ENCODE data around the gene VWC2. TPM values are rescaled to one million over a fixed set of nuclear protein-coding genes. Genes with fewer than 3 reads are reported as not detected.

VWC2 gene
- total and polyA plus RNA-seq, 5 donors from 2014 or later = not detected

GRCh38 chr7:49788455-49789059 lies 15.1 kb downstream of the VWC2 start:
- DNase-seq (no peak), ATAC-seq (ENCODE audit: low read depth in 2 of 2) (no peak)
- no peaks in the 10 kb centered on the region for H3K4me1 ChIP-seq (ENCODE audit: control insufficient read depth, insufficient read depth, low read length, poor library complexity, severe bottlenecking)
- Mint-ChIP-seq H3K27ac (no peak overlapping the region), H3K27me3 (no peaks in the 10 kb centered on the region), H3K9me3 (peaks cover 0 to 5% (median 2%) of the 10 kb centered on the region in 7 donors), H3K36me3 (peaks cover 5% of the 10 kb centered on the region), H3K4me3 (no peak overlapping the region), H3K4me1 (no peaks in the 10 kb centered on the region)
- H3K4me3 ChIP-seq (ENCODE audit: low read depth, low read length) = no peak overlapping the region
- H3K27me3 ChIP-seq (ENCODE audit: control insufficient read depth, insufficient read depth, low read length) = no peaks in the 10 kb centered on the region
- no peaks in the 10 kb centered on the region for H3K36me3 ChIP-seq (ENCODE audit: control insufficient read depth, insufficient read depth, low read length)
- no peaks in the 10 kb centered on the region for H3K9me3 ChIP-seq (ENCODE audit: control insufficient read depth in 2 of 2, low read length in 2 of 2)
- no peak overlapping the region for H3K27ac ChIP-seq (ENCODE audit: insufficient read depth, low read length, poor library complexity, severe bottlenecking)

- DNase-seq (no peak), ATAC-seq (ENCODE audit: low read depth in 2 of 2) (no peak)
- no peak overlapping the region for H3K4me3 Mint-ChIP-seq
- no peaks in the 10 kb centered on the region for H3K27me3 Mint-ChIP-seq
- H3K27ac Mint-ChIP-seq = no peak overlapping the region
- Histone ChIP-seq H3K9me3 (ENCODE audit: control insufficient read depth in 2 of 2, low read length in 2 of 2) (no peaks in the 10 kb centered on the region), H3K4me1 (ENCODE audit: control insufficient read depth, insufficient read depth, low read length, poor library complexity, severe bottlenecking) (no peaks in the 10 kb centered on the region), H3K4me3 (ENCODE audit: low read depth, low read length) (no peak overlapping the region), H3K27me3 (ENCODE audit: control insufficient read depth, insufficient read depth, low read length) (no peaks in the 10 kb centered on the region), H3K27ac (ENCODE audit: insufficient read depth, low read length, poor library complexity, severe bottlenecking) (no peak overlapping the region), H3K36me3 (ENCODE audit: control insufficient read depth, insufficient read depth, low read length) (no peaks in the 10 kb centered on the region)
- peaks cover 0 to 9% (median 2%) of the 10 kb centered on the region in 7 donors for H3K9me3 Mint-ChIP-seq
- H3K36me3 Mint-ChIP-seq = peaks cover 5% of the 10 kb centered on the region
- H3K4me1 Mint-ChIP-seq = no peaks in the 10 kb centered on the region
These were observed 16.3 kb downstream of the VWC2 start for GRCh38 chr7:49789736-49790135.

GRCh38 chr7:49790209-49790608 lies 16.8 kb downstream of the VWC2 start:
- no peak for ATAC-seq (ENCODE audit: low read depth in 2 of 2)
- no peaks in the 10 kb centered on the region for H3K4me1 ChIP-seq (ENCODE audit: control insufficient read depth, insufficient read depth, low read length, poor library complexity, severe bottlenecking)
- Mint-ChIP-seq H3K4me3 (no peak overlapping the region), H3K36me3 (peaks cover 5% of the 10 kb centered on the region), H3K4me1 (no peaks in the 10 kb centered on the region), H3K27me3 (no peaks in the 10 kb centered on the region), H3K27ac (no peak overlapping the region), H3K9me3 (peaks cover 0 to 10% (median 1%) of the 10 kb centered on the region in 7 donors)
- no peaks in the 10 kb centered on the region for H3K36me3 ChIP-seq (ENCODE audit: control insufficient read depth, insufficient read depth, low read length)
- DNase-seq = no peak
- H3K4me3 ChIP-seq (ENCODE audit: low read depth, low read length) = no peak overlapping the region
- H3K9me3 ChIP-seq (ENCODE audit: control insufficient read depth in 2 of 2, low read length in 2 of 2) = no peaks in the 10 kb centered on the region
- H3K27ac ChIP-seq (ENCODE audit: insufficient read depth, low read length, poor library complexity, severe bottlenecking) = no peak overlapping the region
- no peaks in the 10 kb centered on the region for H3K27me3 ChIP-seq (ENCODE audit: control insufficient read depth, insufficient read depth, low read length)

- H3K27me3 ChIP-seq (ENCODE audit: control insufficient read depth, insufficient read depth, low read length) = no peaks in the 10 kb centered on the region
- Mint-ChIP-seq H3K4me1 (no peaks in the 10 kb centered on the region), H3K27me3 (no peaks in the 10 kb centered on the region), H3K27ac (no peak overlapping the region), H3K9me3 (peaks cover 0 to 10% (median 1%) of the 10 kb centered on the region in 7 donors), H3K36me3 (peaks cover 5% of the 10 kb centered on the region), H3K4me3 (no peak overlapping the region)
- ATAC-seq (ENCODE audit: low read depth in 2 of 2) (no peak), DNase-seq (peak in 1 of 3 donors; percentile 8)
- H3K36me3 ChIP-seq (ENCODE audit: control insufficient read depth, insufficient read depth, low read length) = no peaks in the 10 kb centered on the region
- no peak overlapping the region for H3K4me3 ChIP-seq (ENCODE audit: low read depth, low read length)
- no peak overlapping the region for H3K27ac ChIP-seq (ENCODE audit: insufficient read depth, low read length, poor library complexity, severe bottlenecking)
- H3K9me3 ChIP-seq (ENCODE audit: control insufficient read depth in 2 of 2, low read length in 2 of 2) = no peaks in the 10 kb centered on the region
- no peaks in the 10 kb centered on the region for H3K4me1 ChIP-seq (ENCODE audit: control insufficient read depth, insufficient read depth, low read length, poor library complexity, severe bottlenecking)
These were observed 17.8 kb downstream of the VWC2 start for GRCh38 chr7:49791088-49791741.

- Histone ChIP-seq H3K9me3 (ENCODE audit: control insufficient read depth in 2 of 2, low read length in 2 of 2) (no peaks in the 10 kb centered on the region), H3K4me3 (ENCODE audit: low read depth, low read length) (no peak overlapping the region), H3K27me3 (ENCODE audit: control insufficient read depth, insufficient read depth, low read length) (no peaks in the 10 kb centered on the region), H3K27ac (ENCODE audit: insufficient read depth, low read length, poor library complexity, severe bottlenecking) (no peak overlapping the region), H3K36me3 (ENCODE audit: control insufficient read depth, insufficient read depth, low read length) (no peaks in the 10 kb centered on the region), H3K4me1 (ENCODE audit: control insufficient read depth, insufficient read depth, low read length, poor library complexity, severe bottlenecking) (no peaks in the 10 kb centered on the region)
- no peak for ATAC-seq (ENCODE audit: low read depth in 2 of 2)
- peak overlapping the region in 1 of 3 donors; percentile 41 for H3K27ac Mint-ChIP-seq
- no peak for DNase-seq
- H3K4me1 Mint-ChIP-seq = no peaks in the 10 kb centered on the region
- H3K4me3 Mint-ChIP-seq = no peak overlapping the region
- no peaks in the 10 kb centered on the region for H3K27me3 Mint-ChIP-seq
- H3K9me3 Mint-ChIP-seq = peaks cover 0 to 5% (median 0%) of the 10 kb centered on the region in 7 donors
- H3K36me3 Mint-ChIP-seq = no peaks in the 10 kb centered on the region
These were observed 24.7 kb downstream of the VWC2 start for GRCh38 chr7:49797987-49798660.

GRCh38 chr7:49800031-49800430 lies 26.6 kb downstream of the VWC2 start:
- Mint-ChIP-seq H3K36me3 (no peaks in the 10 kb centered on the region), H3K4me1 (no peaks in the 10 kb centered on the region), H3K4me3 (no peak overlapping the region), H3K9me3 (peaks cover 0 to 4% (median 0%) of the 10 kb centered on the region in 7 donors), H3K27me3 (no peaks in the 10 kb centered on the region), H3K27ac (no peak overlapping the region)
- no peak overlapping the region for H3K27ac ChIP-seq (ENCODE audit: insufficient read depth, low read length, poor library complexity, severe bottlenecking)
- DNase-seq (no peak), ATAC-seq (ENCODE audit: low read depth in 2 of 2) (no peak)
- no peaks in the 10 kb centered on the region for H3K4me1 ChIP-seq (ENCODE audit: control insufficient read depth, insufficient read depth, low read length, poor library complexity, severe bottlenecking)
- H3K36me3 ChIP-seq (ENCODE audit: control insufficient read depth, insufficient read depth, low read length) = no peaks in the 10 kb centered on the region
- no peaks in the 10 kb centered on the region for H3K27me3 ChIP-seq (ENCODE audit: control insufficient read depth, insufficient read depth, low read length)
- H3K9me3 ChIP-seq (ENCODE audit: control insufficient read depth in 2 of 2, low read length in 2 of 2) = no peaks in the 10 kb centered on the region
- no peak overlapping the region for H3K4me3 ChIP-seq (ENCODE audit: low read depth, low read length)

- no peaks in the 10 kb centered on the region for H3K4me1 Mint-ChIP-seq
- Histone ChIP-seq H3K27ac (ENCODE audit: insufficient read depth, low read length, poor library complexity, severe bottlenecking) (no peak overlapping the region), H3K9me3 (ENCODE audit: control insufficient read depth in 2 of 2, low read length in 2 of 2) (no peaks in the 10 kb centered on the region), H3K4me3 (ENCODE audit: low read depth, low read length) (no peak overlapping the region), H3K36me3 (ENCODE audit: control insufficient read depth, insufficient read depth, low read length) (no peaks in the 10 kb centered on the region), H3K27me3 (ENCODE audit: control insufficient read depth, insufficient read depth, low read length) (no peaks in the 10 kb centered on the region), H3K4me1 (ENCODE audit: control insufficient read depth, insufficient read depth, low read length, poor library complexity, severe bottlenecking) (no peaks in the 10 kb centered on the region)
- no peak overlapping the region for H3K27ac Mint-ChIP-seq
- H3K4me3 Mint-ChIP-seq = no peak overlapping the region
- ATAC-seq (ENCODE audit: low read depth in 2 of 2) (no peak), DNase-seq (no peak)
- H3K36me3 Mint-ChIP-seq = no peaks in the 10 kb centered on the region
- peaks cover 0 to 4% (median 0%) of the 10 kb centered on the region in 7 donors for H3K9me3 Mint-ChIP-seq
- no peaks in the 10 kb centered on the region for H3K27me3 Mint-ChIP-seq
These were observed 29.2 kb downstream of the VWC2 start for GRCh38 chr7:49802600-49802999.
